HepG2 (cell line): ENCODE data around the gene SDK1. TPM values are rescaled to one million over a fixed set of nuclear protein-coding genes. Genes with fewer than 3 reads are reported as not detected.

Experiments used
- ATAC-seq: fragments of 200-7000 bp; cut with Tn5 transposase; 3 replicates; pipeline ENCODE4 v1.9.1; 2020; ENCODE audit warnings: mild to moderate bottlenecking, moderate library complexity
- BruUV-seq: library from RNA; stranded (reverse); fragments of 400-500 nt; replicated peaks from 2 replicates; lab custom pipeline; 2021; lab: Mats Ljungman, UMichigan
- CTCF ChIA-PET: fragments of 300-600 bp; formaldehyde crosslinking; extraction: SDS; loops from one replicate; lab custom pipeline; 2021; ENCODE audit warnings: low total read pairs, inconsistent platforms, low intra/inter-chr PET ratio; lab: Yijun Ruan, JAX
- POLR2A ChIA-PET: fragments of 350-600 bp; sonication (Branson Sonifier 250); formaldehyde crosslinking; loops from one replicate; lab custom pipeline; 2020; ENCODE audit warnings: antibody characterized with exemption, inconsistent platforms; lab: Yijun Ruan, JAX
- DNase-seq: peaks from one replicate; pipeline ENCODE4 v3.0.0-alpha.2; 2015; ENCODE audit warnings: low spot score
- FAIRE-seq: peaks from 3 replicates; lab custom pipeline; 2011; peaks lifted over from hg19 to GRCh38; lab: Jason Lieb, UNC
- H2AFZ ChIP-seq: one replicate; pipeline ENCODE4 v1.6.1; 2011; ENCODE audit warnings: low read length, inconsistent platforms
- H3K27ac ChIP-seq: fragments of 300-600 bp; 3 replicates; pipeline ENCODE4 v1.8.0; 2011; ENCODE audit warnings: mixed run types, mild to moderate bottlenecking, mixed read lengths, low read length, inconsistent platforms; ENCODE audit not compliant: insufficient read depth; ENCODE audit errors: extremely low read length
- H3K27me3 ChIP-seq, 2 experiments: fragments of 200-600 bp in 1 of 2; 2 replicates in 1 of 2; 3 replicates in 1 of 2; pipeline versions ENCODE4 v1.6.0 to v1.8.0; 2011; ENCODE audit warnings: low read length in 2 of 2, mild to moderate bottlenecking in 2 of 2, moderate library complexity in 2 of 2, inconsistent platforms in 1 of 2; ENCODE audit not compliant: insufficient read depth in 2 of 2, control insufficient read depth in 1 of 2
- H3K36me3 ChIP-seq, 2 experiments: fragments of 200-600 bp in 1 of 2; replicated peaks in 1 of 2; 2 replicates in 1 of 2; 3 replicates in 1 of 2; pipeline versions ENCODE4 v1.5.1 to v1.8.0; 2011; ENCODE audit warnings: low read length in 2 of 2, inconsistent platforms in 1 of 2; ENCODE audit not compliant: insufficient read depth in 2 of 2, control insufficient read depth in 1 of 2
- H3K4me1 ChIP-seq: 2 replicates; pipeline ENCODE4 v1.5.1; 2012; ENCODE audit warnings: low read length, inconsistent platforms; ENCODE audit not compliant: insufficient read depth
- H3K4me2 ChIP-seq: 2 replicates; pipeline ENCODE4 v1.6.0; 2011; ENCODE audit warnings: low read depth, low read length, inconsistent platforms
- H3K4me3 ChIP-seq, 3 experiments: fragments of 200-600 bp in 1 of 3; sonication (generic), shearing (Covaris generic) in 1 of 3; replicated peaks in 1 of 3; 2 replicates each; pipeline ENCODE4 v1.5.1; 2011 to 2016; ENCODE audit warnings: low read length in 3 of 3, inconsistent platforms in 2 of 3, low read depth in 2 of 3, mild to moderate bottlenecking in 2 of 3, control low read depth in 1 of 3, mixed read lengths in 1 of 3; ENCODE audit not compliant: insufficient read depth in 1 of 3
- H3K79me2 ChIP-seq: one replicate; pipeline ENCODE4 v1.6.1; 2011; ENCODE audit warnings: low read length, inconsistent platforms; ENCODE audit not compliant: insufficient read depth
- H3K9ac ChIP-seq: 2 replicates; pipeline ENCODE4 v1.6.0; 2011; ENCODE audit warnings: mild to moderate bottlenecking, low read depth, low read length, inconsistent platforms; ENCODE audit not compliant: insufficient read depth
- H3K9me3 ChIP-seq: 2 replicates; pipeline ENCODE4 v1.5.1; 2012; ENCODE audit warnings: mild to moderate bottlenecking, low read length
- H4K20me1 ChIP-seq: 2 replicates; pipeline ENCODE4 v1.6.0; 2011; ENCODE audit warnings: inconsistent platforms, mild to moderate bottlenecking, low read length, moderate library complexity; ENCODE audit not compliant: insufficient read depth
- DMTF1 ChIP-seq: sonication (generic); formaldehyde crosslinking; IDR thresholded peaks from 2 replicates; pipeline ENCODE4 v1.4.0; 2020; ENCODE audit warnings: mild to moderate bottlenecking, missing genetic modification reagents
- ETV6 ChIP-seq: sonication (generic); formaldehyde crosslinking; conservative IDR thresholded peaks from 2 replicates; pipeline ENCODE4 v1.4.0; 2020; ENCODE audit warnings: missing genetic modification reagents
- HOXD1 ChIP-seq: sonication (generic); formaldehyde crosslinking; IDR thresholded peaks from 2 replicates; pipeline ENCODE4 v1.5.0; 2020; ENCODE audit warnings: missing genetic modification reagents
- JUNB ChIP-seq: sonication (generic); formaldehyde crosslinking; IDR thresholded peaks from 2 replicates; pipeline ENCODE4 v1.8.0; 2022; ENCODE audit warnings: missing genetic modification reagents, mild to moderate bottlenecking, borderline replicate concordance
- MAF1 ChIP-seq: sonication (generic); formaldehyde crosslinking; IDR thresholded peaks from 2 replicates; pipeline ENCODE4 v1.5.0; 2020; ENCODE audit warnings: missing genetic modification reagents, borderline replicate concordance
- ZBTB1 ChIP-seq: sonication (generic); formaldehyde crosslinking; IDR thresholded peaks from 2 replicates; pipeline ENCODE4 v1.4.0; 2020; ENCODE audit warnings: missing genetic modification reagents, borderline replicate concordance
- ZBTB8A ChIP-seq: sonication (generic); formaldehyde crosslinking; IDR thresholded peaks from 2 replicates; pipeline ENCODE4 v1.4.0; 2020; ENCODE audit warnings: mild to moderate bottlenecking, low read depth, missing genetic modification reagents, borderline replicate concordance
- ZNF296 ChIP-seq: sonication (generic); formaldehyde crosslinking; conservative IDR thresholded peaks from 2 replicates; pipeline ENCODE4 v1.5.0; 2020; ENCODE audit warnings: mild to moderate bottlenecking, missing genetic modification reagents
- ZNF337 ChIP-seq: sonication (generic); formaldehyde crosslinking; IDR thresholded peaks from 2 replicates; pipeline ENCODE4 v1.5.1; 2020; ENCODE audit warnings: missing genetic modification reagents, low read depth, mild to moderate bottlenecking, borderline replicate concordance
- ZNF441 ChIP-seq: sonication (generic); formaldehyde crosslinking; IDR thresholded peaks from 2 replicates; pipeline ENCODE4 v1.7.0; 2021; ENCODE audit warnings: missing genetic modification reagents, borderline replicate concordance
- WGBS: methylation state at CpG from one replicate; pipeline ENCODE4 v1.1.6; 2017; ENCODE audit warnings: low lambda C conversion rate; 5-methylcytosine and 5-hydroxymethylcytosine counted together
- in situ Hi-C: cut with HindIII; loops from 2 replicates; pipeline ENCODE4 v1.10.0; 2017; ENCODE audit warnings: low pct_unique_long_range_greater_than_20kb; ENCODE audit not compliant: extremely low pct_ligation_motif_present
- intact Hi-C: fragments of 100-400 bp; cut with micrococcal nuclease; formaldehyde crosslinking; loops from one replicate; pipeline ENCODE4 v1.10.0; 2022; ENCODE audit not compliant: unreplicated experiment
- polyA plus RNA-seq, 8 experiments: library from polyadenylated mRNA; depleted of rRNA in 3 of 8; stranded (reverse) in 7 of 8; unstranded in 1 of 8; fragments of >200 nt; fragmentation: Illumina TruSeq in 4 of 8; extraction: Trizol in 4 of 8; gene quantifications; 2 replicates each; pipeline versions ENCODE4 v1.2.1 to v1.2.3, GENCODE V29; 2011 to 2016; ENCODE audit warnings: low read depth in 4 of 8, missing spikeins in 1 of 8, mixed read lengths in 1 of 8; ENCODE audit not compliant: insufficient read depth in 1 of 8
- total RNA-seq, 5 experiments: library from RNA; depleted of rRNA; stranded (reverse); fragments of >200 nt; fragmentation: Illumina TruSeq; extraction: Trizol; gene quantifications; 2 replicates each; pipeline ENCODE4 v1.2.3, GENCODE V29; 2016; ENCODE audit warnings: low read depth in 1 of 5
- TF ChIP-seq, protein P1 (sequence below): conservative IDR thresholded peaks from 2 replicates; pipeline ENCODE4 v1.6.1; 2018; ENCODE audit warnings: missing genetic modification reagents
- TF ChIP-seq, protein P2 (sequence below): sonication (generic); formaldehyde crosslinking; conservative IDR thresholded peaks from 2 replicates; pipeline ENCODE4 v1.5.0; 2020; ENCODE audit warnings: missing genetic modification reagents
- TF ChIP-seq, protein P3 (sequence below): sonication (generic); formaldehyde crosslinking; IDR thresholded peaks from 2 replicates; pipeline ENCODE4 v1.5.1; 2020; ENCODE audit warnings: mild to moderate bottlenecking, missing genetic modification reagents

Gene SDK1
- total and polyA plus RNA-seq, 2 of the 13 experiments (the other 11 are each of a cell fraction or from before 2014, with no cell fraction given): 0.35 to 2.4 TPM

DNA sequence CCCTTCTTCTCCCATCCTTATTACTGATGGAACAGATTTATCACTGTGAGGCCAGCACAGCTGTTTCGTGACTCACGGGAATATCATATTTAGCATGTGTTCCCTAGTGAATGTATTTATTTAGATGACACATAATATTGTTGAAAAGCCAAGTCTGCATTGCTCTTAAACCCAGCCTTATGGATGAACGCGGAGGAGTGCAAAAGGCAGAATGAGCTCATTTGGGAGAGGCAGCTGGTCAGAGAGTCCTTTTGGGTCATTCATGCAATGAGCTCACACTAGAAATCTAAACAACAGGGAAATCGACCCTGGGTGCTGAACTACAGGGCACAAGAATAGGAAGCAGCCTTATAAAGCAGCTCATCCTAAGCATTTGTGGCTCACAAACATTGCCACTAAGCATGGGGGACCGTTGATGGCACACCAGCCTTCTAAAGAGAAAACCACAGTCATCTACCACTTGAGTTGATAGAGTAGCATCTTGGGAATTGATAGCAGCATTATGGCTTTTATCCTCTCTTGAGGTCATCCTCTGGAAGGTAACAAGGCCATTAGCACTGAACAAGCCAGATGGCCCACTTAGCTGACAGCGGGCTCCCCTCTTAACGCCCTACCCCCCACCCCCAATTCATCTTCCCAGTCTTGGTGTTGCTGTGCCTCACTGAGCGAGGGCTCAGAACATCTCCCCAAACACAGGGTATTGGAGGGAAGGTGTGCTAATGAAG lies 32.9 kb upstream of the SDK1 start:
- TF ChIP-seq, protein P1, sequence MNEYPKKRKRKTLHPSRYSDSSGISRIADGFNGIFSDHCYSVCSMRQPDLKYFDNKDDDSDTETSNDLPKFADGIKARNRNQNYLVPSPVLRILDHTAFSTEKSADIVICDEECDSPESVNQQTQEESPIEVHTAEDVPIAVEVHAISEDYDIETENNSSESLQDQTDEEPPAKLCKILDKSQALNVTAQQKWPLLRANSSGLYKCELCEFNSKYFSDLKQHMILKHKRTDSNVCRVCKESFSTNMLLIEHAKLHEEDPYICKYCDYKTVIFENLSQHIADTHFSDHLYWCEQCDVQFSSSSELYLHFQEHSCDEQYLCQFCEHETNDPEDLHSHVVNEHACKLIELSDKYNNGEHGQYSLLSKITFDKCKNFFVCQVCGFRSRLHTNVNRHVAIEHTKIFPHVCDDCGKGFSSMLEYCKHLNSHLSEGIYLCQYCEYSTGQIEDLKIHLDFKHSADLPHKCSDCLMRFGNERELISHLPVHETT (CRISPR knock-in tag): no peak
- TF ChIP-seq ETV6 (CRISPR knock-in tag) (no peak), ZNF296 (CRISPR knock-in tag) (no peak), MAF1 (no peak), ZBTB8A (no peak), ZBTB1 (CRISPR knock-in tag) (no peak), JUNB (no peak), ZNF441 (CRISPR knock-in tag) (no peak), HOXD1 (CRISPR knock-in tag) (no peak), DMTF1 (CRISPR knock-in tag) (no peak), ZNF337 (CRISPR knock-in tag) (no peak)
- TF ChIP-seq, protein P2, sequence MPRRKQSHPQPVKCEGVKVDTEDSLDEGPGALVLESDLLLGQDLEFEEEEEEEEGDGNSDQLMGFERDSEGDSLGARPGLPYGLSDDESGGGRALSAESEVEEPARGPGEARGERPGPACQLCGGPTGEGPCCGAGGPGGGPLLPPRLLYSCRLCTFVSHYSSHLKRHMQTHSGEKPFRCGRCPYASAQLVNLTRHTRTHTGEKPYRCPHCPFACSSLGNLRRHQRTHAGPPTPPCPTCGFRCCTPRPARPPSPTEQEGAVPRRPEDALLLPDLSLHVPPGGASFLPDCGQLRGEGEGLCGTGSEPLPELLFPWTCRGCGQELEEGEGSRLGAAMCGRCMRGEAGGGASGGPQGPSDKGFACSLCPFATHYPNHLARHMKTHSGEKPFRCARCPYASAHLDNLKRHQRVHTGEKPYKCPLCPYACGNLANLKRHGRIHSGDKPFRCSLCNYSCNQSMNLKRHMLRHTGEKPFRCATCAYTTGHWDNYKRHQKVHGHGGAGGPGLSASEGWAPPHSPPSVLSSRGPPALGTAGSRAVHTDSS (CRISPR knock-in tag): no peak
- TF ChIP-seq, protein P3, sequence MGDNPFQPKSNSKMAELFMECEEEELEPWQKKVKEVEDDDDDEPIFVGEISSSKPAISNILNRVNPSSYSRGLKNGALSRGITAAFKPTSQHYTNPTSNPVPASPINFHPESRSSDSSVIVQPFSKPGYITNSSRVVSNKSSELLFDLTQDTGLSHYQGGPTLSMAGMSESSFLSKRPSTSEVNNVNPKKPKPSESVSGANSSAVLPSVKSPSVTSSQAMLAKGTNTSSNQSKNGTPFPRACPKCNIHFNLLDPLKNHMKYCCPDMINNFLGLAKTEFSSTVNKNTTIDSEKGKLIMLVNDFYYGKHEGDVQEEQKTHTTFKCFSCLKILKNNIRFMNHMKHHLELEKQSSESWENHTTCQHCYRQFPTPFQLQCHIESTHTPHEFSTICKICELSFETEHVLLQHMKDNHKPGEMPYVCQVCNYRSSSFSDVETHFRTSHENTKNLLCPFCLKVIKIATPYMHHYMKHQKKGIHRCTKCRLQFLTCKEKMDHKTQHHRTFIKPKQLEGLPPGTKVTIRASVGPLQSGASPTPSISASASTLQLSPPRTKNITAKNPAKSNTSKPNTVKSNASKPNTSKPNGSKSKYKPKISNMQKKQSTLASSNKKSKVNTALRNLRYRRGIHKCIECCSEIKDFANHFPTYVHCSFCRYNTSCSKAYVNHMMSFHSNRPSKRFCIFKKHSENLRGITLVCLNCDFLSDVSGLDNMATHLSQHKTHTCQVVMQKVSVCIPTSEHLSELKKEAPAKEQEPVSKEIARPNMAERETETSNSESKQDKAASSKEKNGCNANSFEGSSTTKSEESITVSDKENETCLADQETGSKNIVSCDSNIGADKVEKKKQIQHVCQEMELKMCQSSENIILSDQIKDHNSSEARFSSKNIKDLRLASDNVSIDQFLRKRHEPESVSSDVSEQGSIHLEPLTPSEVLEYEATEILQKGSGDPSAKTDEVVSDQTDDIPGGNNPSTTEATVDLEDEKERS: no peak
- TF ChIP-seq, all 625 proteins: peak for 0
- Histone ChIP-seq H3K4me1 (no peaks in the 10 kb centered on the region), H3K4me3 (no peak overlapping the region), H4K20me1 (no peaks in the 10 kb centered on the region), H2AFZ (no peak overlapping the region), H3K79me2 (no peaks in the 10 kb centered on the region), H3K9me3 (no peaks in the 10 kb centered on the region), H3K27me3 (no peaks in the 10 kb centered on the region), H3K4me2 (no peak overlapping the region), H3K36me3 (no peaks in the 10 kb centered on the region), H3K27ac (no peak overlapping the region), H3K9ac (no peak overlapping the region)
- 50% methylated on average over 9 of the region's 9 CpGs for WGBS
- FAIRE-seq (no peak), ATAC-seq (no peak), DNase-seq (no peak)
- BruUV-seq: no TSS peak
- in situ Hi-C loops: no loop called here
- intact Hi-C loops: no loop called here
- ChIA-PET CTCF (no interaction called here), POLR2A (no interaction called here)
